GM21737 (cell line): Measurements from ENCODE around the gene NUB1.

Source experiments
- ATAC-seq: cut with Tn5 transposase; IDR thresholded peaks from one replicate; pipeline ENCODE4 v1.9.1; 2021; ENCODE audit warnings: mild to moderate bottlenecking, moderate library complexity; ENCODE audit not compliant: unreplicated experiment

Gene NUB1

GRCh38 chr7:151403764-151404163 is 62.2 kb downstream of the NUB1 start:
- no peak for ATAC-seq

DNA sequence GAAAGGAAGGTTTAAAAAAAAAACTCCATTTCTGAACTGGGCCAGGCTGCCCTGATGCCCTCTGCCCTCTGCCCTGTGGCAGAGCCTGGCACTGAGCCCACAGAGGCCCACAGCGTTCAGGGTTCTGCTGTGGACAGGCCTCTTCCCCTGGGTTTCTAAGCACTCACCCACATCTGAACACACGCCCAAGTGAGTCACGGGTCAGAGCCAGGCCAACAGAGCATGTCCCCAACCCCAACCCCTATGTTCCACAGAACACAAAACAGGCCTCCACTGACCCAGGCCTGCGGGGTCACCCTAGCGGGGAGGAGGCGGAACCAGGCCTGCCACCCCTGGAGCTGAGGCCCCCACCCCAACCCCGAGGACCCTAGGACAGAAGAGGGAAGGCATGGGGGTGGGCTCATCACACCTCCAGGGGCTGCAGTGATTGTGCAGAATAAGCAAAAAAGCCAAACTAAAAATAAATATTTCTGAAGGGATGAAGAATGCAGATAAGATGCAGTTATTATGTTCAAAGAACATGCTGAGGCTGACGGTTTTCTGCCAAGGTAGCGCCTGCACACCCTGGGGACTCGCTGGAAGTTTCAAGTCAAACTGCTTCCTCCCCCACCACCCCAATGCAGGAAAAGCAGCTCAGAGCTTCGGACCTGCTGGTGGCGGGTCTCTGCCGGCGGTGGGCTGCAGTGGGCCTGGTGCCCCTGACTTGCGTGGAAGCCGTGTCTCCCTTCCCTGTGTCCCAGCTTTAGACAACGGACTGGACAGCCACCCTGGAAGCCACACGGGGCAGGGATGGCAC is 62.8 kb downstream of the NUB1 start:
- no peak for ATAC-seq

DNA sequence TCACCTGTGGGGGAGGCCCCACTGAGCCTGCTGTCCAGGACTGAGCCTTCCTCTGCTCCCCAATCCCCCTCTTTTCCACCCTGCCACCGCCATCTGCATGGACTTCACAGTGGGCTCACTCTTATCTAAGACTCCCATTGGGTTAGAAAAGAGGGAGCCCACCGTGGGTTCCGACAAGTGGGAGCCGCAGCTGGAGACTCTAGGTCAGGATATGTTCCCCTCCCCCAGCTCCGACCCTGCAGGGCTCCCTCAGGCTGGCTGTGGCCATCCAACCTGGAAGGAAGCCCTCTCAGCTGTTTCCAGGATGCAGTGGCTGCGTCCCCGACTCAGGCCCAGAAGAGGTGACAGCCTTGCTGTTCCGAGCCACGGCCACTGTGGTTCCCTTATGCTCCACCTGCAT is 63.4 kb downstream of the NUB1 start:
- ATAC-seq, result no peak

DNA sequence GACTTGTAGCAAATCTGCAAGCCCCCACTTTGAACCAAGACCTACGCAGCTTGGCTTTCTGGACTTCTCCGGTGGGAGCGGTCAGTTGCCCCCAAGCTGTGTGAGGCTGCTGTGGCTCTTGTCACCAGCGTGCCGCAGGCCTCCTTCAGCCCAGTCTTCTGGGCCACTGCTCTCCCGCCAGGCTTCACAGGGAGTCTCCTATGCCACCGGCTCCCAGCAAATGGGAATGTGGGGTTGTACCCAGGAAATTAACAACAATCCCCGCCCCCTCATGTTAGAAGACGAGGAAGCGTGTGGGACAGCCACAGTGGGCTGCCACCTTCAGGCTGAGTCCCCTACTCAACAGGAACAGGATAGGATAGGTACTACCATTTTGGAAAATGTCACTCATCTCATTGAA is 64.0 kb downstream of the NUB1 start:
- no peak for ATAC-seq

- no peak for ATAC-seq
Measured at GRCh38 chr7:151406051-151406875, 64.7 kb downstream of the NUB1 start.

GRCh38 chr7:151406886-151407583 is 65.4 kb downstream of the NUB1 start:
- no peak for ATAC-seq

DNA sequence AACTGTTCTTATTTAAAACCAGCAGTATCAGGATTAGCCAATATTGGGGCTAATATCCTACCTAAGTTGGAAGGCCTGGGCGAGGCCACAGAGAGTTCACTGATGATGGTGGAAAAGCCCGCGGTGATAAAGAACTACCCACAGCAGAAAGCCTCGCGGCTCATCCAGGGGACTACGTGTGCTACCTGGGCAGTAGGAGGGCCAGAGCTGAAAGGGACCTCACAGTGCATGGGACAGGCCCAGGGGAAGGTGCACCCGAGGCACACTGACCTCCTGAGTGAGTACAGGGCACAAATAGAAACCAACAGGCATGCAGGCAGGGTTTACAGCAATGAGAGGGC is 66.9 kb downstream of the NUB1 start:
- ATAC-seq, result no peak

GRCh38 chr7:151408839-151409666 is 67.4 kb downstream of the NUB1 start:
- peak; percentile 78 for ATAC-seq

DNA sequence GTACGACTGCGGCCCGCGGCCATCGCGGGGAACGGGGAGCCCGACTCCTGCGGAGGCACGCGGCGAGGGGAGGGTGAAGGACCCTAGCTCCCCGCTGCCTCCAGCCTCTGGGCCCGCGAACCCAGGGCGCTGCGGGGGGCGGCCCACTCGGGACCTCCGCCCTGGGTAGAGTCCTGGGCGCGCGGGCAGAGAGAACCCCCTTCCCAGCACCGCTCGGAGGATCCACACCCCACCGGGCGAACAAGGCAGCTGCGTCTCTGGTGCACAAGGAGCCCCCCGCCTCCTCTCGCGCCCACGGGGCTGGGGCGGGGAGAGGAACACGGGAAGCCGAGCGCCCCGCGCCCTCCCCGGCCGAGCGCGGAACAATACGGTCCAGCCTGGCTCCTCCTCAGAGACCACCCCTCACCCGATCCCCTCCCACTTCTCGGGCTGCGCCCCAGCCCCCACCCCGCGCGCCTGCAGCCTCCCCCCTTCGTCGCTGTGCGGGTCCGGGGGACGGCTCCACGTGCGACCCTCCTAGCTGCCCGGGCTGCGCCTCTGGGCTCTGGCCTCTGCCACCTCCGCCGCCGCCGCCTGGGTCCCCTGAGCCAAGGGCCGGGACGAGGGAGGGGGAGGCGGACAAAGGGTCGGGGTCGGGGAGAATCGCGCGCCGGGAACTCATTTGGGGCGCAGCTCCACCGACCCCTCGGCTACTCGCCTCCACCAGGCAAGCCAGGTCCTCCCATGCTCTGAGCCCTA is 68.2 kb downstream of the NUB1 start, which contains the start of gene WDR86:
WDR86 (minus strand) TSS at position 372 of the 738 bp plus-strand sequence. CDS start 449 bp downstream, outside the sequence.
- ATAC-seq, result no peak

DNA sequence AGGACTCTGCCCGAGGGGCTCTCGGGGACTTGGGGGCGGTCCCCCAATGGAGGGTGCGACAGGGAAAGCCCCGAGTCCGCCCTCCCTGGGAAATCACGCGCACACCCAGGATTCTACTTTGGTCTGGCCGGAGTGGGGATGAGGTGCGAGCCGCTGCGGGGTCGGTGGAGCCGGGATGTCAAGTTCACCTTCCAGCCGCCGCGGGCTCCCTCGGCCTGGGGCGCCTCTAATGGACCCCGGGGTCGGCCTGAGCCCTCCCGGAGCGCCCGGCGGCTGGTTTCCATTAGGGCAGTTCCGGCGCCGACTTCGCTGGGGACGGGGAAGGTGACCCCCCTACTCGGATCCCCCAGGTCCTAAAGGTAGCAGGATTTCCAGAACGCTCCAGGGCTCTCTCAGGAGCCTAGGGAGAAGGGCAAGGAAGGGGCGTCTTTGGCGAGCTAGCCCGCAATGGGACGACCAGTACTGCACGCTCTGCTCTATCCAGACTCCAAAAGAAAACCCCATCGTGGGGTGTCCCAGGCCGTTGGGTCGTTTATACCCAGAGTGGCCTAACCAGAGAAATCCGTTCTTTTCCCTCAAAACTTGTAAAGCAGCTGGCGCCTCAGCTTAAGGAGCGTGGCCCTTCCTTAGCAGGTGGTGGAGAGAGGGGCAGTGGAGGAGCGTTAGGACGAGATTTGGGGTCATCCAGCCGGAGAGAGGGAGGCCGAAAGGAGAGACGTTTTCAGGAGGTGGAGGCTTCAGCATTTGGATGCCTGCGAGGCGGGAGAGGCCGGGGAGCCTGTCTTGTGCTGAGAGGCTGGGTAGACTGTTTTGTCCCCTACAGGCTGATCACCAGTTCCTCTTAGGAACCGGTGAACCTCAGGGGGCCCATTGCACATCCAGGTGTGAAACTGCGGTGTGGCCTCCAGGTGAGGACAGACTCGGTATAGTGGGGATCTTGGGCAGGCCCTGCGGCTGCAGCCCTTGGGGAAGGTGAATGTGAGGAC is 69.1 kb downstream of the NUB1 start:
- no peak for ATAC-seq

- no peak for ATAC-seq
Measured at GRCh38 chr7:151411551-151411950, 69.9 kb downstream of the NUB1 start.

- ATAC-seq, result no peak
Measured at GRCh38 chr7:151412318-151412717, 70.7 kb downstream of the NUB1 start.

GRCh38 chr7:151413241-151413640 is 71.6 kb downstream of the NUB1 start:
- no peak for ATAC-seq

DNA sequence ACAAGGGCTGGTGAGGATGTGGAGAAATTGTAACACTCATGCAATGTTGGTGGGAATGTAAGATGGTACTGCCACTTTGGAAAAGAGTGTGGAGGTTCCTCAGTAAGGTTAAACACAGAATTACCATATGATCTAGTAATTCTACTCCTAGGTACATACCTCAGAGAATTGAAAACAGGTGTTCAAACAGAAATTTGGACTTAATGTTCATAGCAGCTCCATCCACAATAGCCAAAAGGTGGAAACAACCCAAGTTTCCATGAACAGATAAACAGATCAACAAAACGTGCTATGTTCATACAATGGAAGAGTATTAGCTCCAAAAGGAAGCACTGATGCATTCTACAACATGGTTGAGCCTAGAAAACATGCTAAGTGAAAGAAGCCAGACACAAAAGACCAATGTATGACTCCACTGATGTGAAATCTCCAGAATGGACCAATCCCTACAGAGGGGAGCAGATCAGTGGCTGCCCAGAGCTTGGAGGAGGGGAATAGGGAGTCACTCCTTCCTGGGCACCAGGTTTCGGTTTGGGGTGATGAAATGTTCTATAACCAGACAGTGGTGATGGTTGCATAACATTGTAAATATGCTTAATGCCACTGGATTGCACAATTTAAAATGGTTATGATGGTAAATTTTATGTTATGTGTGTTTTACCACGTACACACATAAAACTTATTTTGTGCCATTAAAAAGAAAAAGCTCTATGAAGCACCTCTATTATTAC is 73.9 kb downstream of the NUB1 start:
- ATAC-seq, result no peak

GRCh38 chr7:151416112-151416940 is 74.7 kb downstream of the NUB1 start:
- ATAC-seq, result no peak

DNA sequence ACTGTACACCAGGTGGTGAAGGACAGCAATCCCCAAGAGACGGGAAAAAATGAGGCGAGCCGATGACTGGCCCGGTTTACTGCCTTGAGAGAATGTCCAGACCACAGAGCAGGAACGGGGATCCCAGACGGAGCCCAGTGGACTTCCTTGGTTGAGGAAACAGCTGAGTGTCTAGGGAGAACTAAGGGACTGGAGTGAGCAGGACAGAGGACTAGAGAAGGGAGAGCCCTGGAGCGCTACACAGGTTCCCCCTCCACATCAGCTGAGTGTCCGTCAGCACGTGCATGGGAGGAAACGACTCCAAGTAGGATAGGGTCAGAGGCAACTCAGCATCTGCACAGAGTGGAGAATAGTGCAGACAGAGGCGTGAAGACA is 75.3 kb downstream of the NUB1 start:
- no peak for ATAC-seq

GRCh38 chr7:151420144-151420543 is 78.5 kb downstream of the NUB1 start:
- ATAC-seq, result no peak
